ENCODE data around the gene FAM174B.

GRCh38 chr15:92637626-92638025 lies 17.9 kb downstream of the FAM174B start:
- TF ChIP-seq CTCF (IDR thresholded peaks at IDR 0.05) = no peak
- no peak for TF ChIP-seq POLR2A (IDR thresholded peaks at IDR 0.05)

Data from tibial nerve (tissue), 3 donors.